GM19372 (cell line): ENCODE results near the gene CXXC5.
"Not testable (repeated sequence)": the region's sequence is repeated elsewhere in the genome, so short reads cannot be mapped to it uniquely, and the experiment has no call there.

Source experiments
- ATAC-seq: cut with Tn5 transposase; IDR thresholded peaks from one replicate; pipeline ENCODE4 v1.9.1; 2021; ENCODE audit warnings: mild to moderate bottlenecking, low read depth, moderate library complexity; ENCODE audit not compliant: unreplicated experiment

Gene CXXC5

GRCh38 chr5:139708877-139709581 is 60.9 kb downstream of the CXXC5 start:
- no peak for ATAC-seq

- no peak for ATAC-seq
Observed at GRCh38 chr5:139709582-139710318, 61.6 kb downstream of the CXXC5 start.

DNA sequence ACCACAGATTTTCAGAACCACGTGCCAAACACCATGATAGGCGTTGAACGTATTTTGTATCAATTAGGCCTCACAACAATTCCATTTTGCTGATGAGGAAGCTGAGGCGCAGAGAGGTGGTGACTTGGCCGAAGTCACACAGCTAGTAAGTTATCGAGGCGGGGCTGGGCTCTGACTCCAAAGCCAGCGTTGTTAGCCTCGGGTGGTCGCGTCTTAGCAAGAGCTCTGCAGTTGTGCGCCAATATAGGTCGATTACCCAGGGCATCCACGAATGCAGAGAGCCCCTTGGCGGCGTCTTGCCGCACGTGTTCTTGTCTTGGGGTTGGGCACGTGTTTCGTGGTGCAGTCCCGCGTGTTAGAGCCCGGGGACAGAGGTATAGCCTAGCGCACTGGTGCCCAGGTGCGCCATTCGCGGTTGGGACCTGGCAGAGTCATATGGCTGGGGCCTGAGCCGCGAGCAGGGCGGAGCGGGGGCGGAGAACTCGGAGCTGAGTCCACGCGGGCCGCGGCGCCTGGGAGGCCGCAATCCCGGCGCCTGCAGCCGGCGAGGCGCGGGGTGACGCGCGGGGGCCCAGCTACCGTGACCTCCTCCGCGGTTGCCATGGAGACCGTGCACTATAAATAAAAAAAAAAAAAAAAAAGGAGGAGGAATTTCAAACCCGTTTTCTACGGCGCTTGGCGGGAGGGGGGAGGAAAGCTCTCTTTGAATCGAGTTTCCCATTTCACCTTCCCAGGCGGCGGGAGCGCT is 62.3 kb downstream of the CXXC5 start:
- ATAC-seq = no peak

DNA sequence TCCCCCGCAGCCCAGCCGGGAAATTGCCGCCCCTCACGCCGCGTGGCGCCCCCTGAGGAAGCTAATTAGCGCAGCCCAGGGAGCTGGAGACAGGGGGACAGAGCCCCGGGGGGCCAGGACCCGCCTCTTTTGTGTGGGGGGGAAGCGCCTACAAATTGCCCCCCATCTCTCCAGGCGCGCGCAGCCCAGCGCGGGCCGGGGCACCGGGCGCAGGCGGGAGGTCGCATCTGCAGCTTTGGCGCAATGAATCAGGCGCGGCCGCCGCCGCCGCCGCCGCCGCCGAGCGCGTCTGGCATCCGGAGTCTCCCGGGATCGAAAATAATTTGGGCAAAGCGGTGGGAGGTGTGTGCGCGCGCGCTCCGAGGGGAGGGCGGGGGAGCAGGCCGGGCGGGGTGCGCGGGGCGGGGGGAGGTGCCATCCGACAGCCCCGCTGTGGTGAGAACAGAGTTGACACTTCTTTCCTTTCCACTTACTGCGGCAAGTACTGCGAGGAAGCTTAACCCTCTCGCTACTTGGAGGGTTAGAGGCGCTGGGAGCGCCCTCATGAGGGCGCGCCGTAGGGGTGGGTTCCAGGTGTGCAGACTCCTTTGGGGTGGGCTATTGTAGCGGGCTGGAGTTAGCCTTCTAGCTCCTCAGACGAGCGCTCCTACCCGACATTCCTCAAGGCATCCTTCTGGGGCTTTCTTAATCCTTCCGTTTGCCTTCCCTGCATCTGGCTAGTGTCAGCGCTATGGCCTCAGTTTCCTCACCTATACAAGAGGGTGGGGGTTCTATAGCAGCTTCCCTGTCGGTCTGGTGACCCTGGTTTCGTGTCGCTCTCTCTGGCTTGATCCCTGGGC is 63.1 kb downstream of the CXXC5 start:
- ATAC-seq = no peak

- ATAC-seq = no peak
Observed at GRCh38 chr5:139711906-139712224, 63.7 kb downstream of the CXXC5 start.

DNA sequence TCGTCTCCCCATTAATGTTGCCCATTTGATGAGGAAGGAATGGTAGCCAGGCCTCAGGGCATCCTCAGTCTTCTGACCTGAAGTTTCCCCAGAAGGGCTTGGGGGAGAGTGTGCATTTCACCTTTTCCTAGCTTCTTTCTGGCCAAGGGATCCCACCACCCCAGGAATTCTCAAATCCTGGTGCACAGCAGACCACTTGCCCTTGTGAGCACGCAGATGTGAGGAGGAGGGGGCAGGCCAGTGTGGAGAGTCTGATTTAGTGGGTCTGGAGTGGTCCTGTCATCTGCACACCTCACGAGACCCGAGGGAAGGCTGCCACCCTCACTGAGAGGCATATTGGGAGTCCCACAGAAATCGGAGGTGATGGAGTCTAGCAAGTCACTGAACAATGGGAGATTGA is 64.3 kb downstream of the CXXC5 start:
- no peak for ATAC-seq

DNA sequence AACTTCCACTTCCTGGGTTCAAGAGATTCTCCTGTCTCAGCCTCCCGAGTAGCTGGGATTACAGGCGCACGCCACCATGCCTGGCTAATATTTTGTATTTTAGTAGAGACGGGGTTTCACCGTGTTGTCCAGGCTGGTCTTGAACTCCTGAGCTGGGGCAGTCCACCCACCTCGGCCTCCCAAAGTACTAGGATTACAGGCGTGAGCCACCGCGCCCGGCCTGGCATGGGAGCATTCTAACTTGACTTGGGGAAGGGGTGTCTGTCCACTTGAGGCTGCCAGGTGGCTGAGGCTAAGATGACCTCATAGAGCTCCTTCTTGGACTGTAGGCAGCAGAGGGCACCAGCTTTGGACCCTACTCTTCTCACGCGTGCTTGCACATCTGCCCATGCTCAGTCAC is 65.7 kb downstream of the CXXC5 start:
- not testable (repeated sequence) for ATAC-seq

DNA sequence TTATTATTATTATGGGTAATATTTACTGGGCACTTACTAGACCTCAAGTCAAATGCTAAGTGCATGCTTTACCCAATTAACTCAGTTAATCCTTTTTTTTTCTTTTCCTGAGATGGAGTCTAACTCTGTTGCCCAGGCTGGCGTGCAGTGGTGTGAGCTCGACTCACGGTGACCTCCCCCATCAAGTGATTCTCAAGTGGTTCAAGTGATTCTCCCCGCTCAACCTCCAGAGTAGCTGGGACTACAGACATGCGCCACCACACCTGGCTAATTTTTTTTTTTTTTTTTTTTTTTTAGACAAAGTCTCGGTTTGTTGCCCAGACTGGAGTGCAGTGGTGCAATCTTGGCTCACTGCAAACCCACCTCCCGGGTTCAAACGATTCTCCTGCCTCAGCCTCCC is 69.1 kb downstream of the CXXC5 start:
- ATAC-seq = no peak

DNA sequence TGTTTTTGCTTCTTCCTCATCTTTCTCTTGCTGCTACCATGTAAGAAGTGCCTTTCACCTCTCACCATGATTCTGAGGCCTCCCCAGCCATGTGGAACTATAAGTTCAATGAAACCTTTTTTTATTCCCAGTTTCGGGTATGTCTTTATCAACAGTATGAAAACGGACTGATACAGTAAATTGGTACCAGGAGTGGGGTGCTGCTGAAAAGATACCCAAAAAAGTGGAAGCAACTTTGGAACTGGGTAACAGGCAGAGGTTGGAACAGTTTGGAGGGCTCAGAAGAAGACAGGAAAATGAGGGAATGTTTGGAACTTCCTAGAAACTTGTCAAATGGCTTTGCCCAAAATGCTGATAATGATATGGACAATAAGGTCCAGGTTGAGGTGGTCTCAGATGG is 70.3 kb downstream of the CXXC5 start:
- ATAC-seq = not testable (repeated sequence)

DNA sequence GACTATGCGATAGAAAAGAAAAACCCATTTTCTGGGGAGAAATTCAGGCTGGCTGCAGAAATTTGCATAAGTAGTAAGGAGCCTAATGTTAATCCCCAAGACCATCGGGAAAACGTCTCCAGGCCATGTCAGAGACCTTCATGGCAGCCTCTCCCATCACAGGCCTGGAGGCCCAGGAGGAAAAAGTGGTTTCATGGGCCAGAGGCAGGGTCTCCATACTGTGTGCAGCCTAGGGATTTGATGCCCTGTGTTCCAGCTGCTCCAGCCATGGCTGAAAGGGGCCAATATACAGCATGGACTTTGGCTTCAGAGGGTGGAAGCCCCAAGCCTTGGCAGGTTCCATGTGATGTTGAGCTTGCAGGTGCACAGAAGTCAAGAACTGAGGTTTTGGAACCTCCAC is 71.8 kb downstream of the CXXC5 start:
- ATAC-seq = not testable (repeated sequence)

DNA sequence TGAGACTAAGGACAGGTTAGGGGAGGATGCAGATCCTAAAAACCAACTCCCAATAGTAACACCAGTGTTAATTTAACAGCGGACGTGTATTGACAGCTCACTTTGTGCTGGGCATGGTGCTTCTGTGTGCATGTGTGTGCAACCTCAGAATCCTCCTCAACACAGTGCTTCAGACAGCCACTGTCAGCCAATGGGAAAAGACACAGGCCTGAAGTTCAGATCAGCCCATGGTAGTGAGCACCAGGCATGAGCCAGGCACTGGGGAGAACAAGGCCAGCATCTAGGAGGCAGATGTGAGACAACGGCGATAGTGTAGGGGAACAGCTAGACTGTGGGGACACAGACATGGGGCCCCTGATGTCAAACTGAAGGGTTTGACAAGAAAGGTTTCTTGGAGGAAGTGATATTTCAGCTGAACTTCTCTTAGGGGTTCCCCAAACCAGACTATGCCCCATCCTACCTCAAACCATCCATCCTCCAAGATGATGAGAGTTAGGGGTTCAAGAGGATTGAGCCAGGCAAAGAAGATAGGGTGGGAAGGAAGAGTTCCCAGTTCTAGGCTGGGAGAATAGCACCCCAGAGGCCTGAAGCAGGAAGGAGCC is 75.9 kb downstream of the CXXC5 start:
- no peak for ATAC-seq

GRCh38 chr5:139725073-139725830 is 77.1 kb downstream of the CXXC5 start:
- no peak for ATAC-seq

DNA sequence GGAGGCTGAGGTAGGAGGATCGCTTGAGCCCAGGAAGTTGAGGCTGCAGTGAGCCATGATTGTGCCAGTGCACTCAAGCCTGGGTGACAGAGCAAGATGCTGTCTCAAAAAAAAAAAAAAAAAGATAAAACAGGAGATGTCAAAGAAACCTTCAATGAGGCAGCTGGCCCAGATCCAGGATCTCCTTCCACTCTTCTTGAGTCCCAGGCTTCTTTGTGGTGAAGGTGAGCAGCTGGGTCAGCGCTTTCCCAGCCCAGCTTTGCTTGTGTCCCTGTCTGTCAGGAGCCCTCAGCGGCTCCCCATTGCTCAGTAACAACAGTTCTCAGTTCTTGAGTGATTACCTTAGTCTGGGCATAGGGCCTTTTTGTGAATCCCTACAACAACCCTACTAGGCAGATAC is 78.1 kb downstream of the CXXC5 start:
- ATAC-seq = no peak

DNA sequence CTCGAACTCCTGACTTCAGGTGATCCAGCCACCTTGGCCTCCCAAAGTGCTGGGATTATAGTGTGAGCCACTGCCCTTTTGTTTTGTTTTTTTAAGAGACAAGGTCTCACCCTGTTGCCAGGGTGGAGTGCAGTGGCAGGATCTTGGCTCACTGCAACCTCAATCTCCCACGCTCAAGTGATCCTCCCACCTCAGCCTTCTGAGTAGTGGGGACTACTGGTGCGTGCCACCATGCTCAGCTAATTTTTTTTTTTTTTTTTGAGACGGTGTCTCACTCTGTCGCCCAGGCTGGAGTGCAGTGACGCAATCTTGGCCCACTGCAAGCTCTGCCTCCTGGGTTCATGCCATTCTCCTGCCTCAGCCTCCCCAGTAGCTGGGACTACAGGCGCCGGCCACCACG is 79.5 kb downstream of the CXXC5 start:
- ATAC-seq = not testable (repeated sequence)

- no peak for ATAC-seq
Observed at GRCh38 chr5:139731281-139731680, 83.1 kb downstream of the CXXC5 start.

DNA sequence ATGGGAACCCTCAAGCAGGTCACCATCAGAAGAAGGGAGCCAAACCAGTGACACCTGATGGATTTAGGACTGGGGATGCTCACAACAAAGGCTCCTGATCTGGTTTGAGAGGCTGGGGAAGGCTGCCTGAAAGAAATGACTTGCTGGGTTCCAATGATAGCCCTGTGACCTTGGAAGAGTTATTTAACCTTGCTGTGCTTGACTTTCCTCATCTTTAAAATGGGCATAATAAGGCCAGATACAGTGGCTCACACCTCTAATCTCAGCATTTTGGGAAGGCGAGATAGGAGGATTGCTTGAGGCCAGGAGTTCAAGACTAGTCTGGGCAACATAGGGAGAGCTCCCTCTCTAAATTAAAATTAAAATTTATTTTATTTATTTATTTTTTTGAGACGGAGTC is 83.9 kb downstream of the CXXC5 start:
- ATAC-seq = no peak

GRCh38 chr5:139733010-139733688 is 85.0 kb downstream of the CXXC5 start:
- no peak for ATAC-seq
